ENCODE results near the gene ARHGEF10L. TPM values are rescaled to one million over a fixed set of nuclear protein-coding genes. Genes with fewer than 3 reads are reported as not detected.
A peak's percentile ranks its signal among the peaks of the same experiment; 100 is the strongest.

ARHGEF10L gene
- total RNA-seq, 1 donor from 2014 or later, result 89.8 TPM

DNA sequence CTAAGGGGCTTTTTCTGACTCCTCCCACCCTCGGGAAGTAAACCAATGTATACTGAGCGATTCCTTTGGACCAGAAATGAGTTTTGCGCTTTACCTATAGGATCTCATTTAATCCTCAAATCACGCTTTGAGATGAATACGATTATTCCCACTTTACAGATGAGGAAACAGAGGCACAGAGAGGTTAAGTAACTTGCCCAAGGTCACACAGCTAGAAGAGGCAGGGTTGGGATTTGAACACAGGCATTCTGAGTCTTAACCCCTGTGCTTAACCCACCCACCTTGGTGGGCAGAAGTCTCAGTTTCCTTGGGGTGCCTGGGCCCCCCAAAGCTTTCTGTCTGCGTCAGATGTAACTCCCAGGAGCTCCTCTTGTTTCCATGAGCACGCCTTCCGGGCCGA, 129.8 kb downstream of the ARHGEF10L start:
- Mint-ChIP-seq H3K36me3 (ENCODE audit: unreplicated experiment) (no peaks in the 10 kb centered on the region), H3K4me1 (ENCODE audit: low read depth, unreplicated experiment) (peaks cover 52% of the 10 kb centered on the region), H3K27ac (ENCODE audit: unreplicated experiment) (peak overlapping the region; percentile 96), H3K27me3 (ENCODE audit: unreplicated experiment) (peaks cover 22% of the 10 kb centered on the region), H3K4me3 (ENCODE audit: unreplicated experiment) (no peak overlapping the region), H3K9me3 (ENCODE audit: unreplicated experiment) (peaks cover 20% of the 10 kb centered on the region)
- TF ChIP-seq, protein P1, sequence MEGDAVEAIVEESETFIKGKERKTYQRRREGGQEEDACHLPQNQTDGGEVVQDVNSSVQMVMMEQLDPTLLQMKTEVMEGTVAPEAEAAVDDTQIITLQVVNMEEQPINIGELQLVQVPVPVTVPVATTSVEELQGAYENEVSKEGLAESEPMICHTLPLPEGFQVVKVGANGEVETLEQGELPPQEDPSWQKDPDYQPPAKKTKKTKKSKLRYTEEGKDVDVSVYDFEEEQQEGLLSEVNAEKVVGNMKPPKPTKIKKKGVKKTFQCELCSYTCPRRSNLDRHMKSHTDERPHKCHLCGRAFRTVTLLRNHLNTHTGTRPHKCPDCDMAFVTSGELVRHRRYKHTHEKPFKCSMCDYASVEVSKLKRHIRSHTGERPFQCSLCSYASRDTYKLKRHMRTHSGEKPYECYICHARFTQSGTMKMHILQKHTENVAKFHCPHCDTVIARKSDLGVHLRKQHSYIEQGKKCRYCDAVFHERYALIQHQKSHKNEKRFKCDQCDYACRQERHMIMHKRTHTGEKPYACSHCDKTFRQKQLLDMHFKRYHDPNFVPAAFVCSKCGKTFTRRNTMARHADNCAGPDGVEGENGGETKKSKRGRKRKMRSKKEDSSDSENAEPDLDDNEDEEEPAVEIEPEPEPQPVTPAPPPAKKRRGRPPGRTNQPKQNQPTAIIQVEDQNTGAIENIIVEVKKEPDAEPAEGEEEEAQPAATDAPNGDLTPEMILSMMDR (IDR thresholded peaks at IDR 0.05; ENCODE audit: partially characterized antibody, unreplicated experiment), result no peak
- no peak for DNase-seq

DNA sequence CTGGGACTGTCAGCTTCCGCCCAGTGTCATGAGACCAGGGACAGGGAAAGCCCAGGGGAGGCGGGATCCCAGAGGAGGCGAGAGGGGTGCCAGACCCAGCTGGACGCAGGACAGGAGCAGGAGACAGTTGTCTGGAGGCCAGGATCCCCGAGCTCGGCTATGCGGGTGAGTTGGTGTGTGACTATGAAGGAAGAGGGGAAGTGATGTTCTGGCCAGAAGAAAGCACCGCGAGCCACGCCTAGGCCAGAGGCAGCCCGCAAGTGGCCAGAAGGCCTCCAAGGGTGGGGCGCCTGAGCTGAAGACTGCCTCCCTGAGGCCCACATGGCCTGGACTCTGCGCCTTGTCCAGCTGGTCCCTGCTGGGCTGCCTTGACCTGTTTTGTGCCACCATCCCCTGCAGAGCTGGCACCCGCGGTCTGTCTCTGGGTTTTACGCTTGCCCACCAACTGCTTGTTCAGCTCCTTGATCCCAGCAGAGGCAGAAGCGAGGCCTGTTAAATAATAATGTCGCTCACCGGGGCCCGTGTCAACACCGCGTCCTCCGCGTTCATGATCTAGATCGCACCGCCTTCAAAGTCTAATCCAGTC, 130.5 kb downstream of the ARHGEF10L start:
- H3K4me1 Mint-ChIP-seq (ENCODE audit: low read depth, unreplicated experiment), result peaks cover 54% of the 10 kb centered on the region
- no peak for DNase-seq
- H3K36me3 Mint-ChIP-seq (ENCODE audit: unreplicated experiment), result no peaks in the 10 kb centered on the region
- peak overlapping the region; percentile 96 for H3K27ac Mint-ChIP-seq (ENCODE audit: unreplicated experiment)
- TF ChIP-seq, protein P1 (IDR thresholded peaks at IDR 0.05; ENCODE audit: partially characterized antibody, unreplicated experiment), result no peak
- H3K9me3 Mint-ChIP-seq (ENCODE audit: unreplicated experiment), result peaks cover 20% of the 10 kb centered on the region
- peak overlapping the region; percentile 61 for H3K4me3 Mint-ChIP-seq (ENCODE audit: unreplicated experiment)
- H3K27me3 Mint-ChIP-seq (ENCODE audit: unreplicated experiment), result peaks cover 22% of the 10 kb centered on the region

DNA sequence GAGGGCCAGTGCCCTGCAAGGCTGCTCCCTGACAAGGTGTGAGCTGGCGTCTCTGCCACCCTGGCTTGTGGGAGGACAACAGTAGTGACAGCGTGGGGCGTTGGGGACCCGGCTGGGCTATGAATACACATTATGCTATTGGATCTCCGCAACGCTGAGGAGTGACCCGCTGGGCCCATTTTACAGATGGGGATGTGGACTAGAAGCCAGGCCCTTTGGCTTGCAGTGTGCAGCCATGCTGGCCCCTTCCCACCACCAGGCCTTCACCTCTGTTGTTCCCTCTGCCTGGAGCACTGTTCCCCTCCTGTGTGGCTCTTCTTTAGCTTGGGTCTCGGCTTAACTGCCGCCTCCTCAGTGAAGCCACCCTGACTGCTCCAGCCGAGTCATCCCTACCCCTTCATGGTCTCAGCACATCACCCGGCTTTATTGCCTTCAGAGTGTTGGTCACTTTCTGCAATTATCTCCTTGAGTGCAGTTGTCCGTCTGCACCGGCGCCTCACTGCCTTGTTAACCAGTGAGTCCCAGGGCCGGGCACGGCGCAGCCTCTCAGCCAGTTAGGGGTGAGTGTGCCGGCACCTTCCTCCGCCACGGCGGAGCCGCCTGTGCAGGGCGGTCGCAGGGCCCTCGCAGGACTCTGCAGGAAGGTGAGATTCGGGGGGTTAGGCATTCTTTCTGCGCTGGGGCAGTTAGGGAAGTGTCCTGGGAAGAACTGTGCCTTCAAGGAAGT, 131.3 kb downstream of the ARHGEF10L start:
- TF ChIP-seq, protein P1 (IDR thresholded peaks at IDR 0.05; ENCODE audit: partially characterized antibody, unreplicated experiment), result no peak
- peak overlapping the region; percentile 70 for H3K4me3 Mint-ChIP-seq (ENCODE audit: unreplicated experiment)
- peak overlapping the region; percentile 96 for H3K27ac Mint-ChIP-seq (ENCODE audit: unreplicated experiment)
- peaks cover 24% of the 10 kb centered on the region for H3K9me3 Mint-ChIP-seq (ENCODE audit: unreplicated experiment)
- H3K36me3 Mint-ChIP-seq (ENCODE audit: unreplicated experiment), result no peaks in the 10 kb centered on the region
- H3K27me3 Mint-ChIP-seq (ENCODE audit: unreplicated experiment), result peaks cover 25% of the 10 kb centered on the region
- DNase-seq, result no peak
- H3K4me1 Mint-ChIP-seq (ENCODE audit: low read depth, unreplicated experiment), result peaks cover 56% of the 10 kb centered on the region

DNA sequence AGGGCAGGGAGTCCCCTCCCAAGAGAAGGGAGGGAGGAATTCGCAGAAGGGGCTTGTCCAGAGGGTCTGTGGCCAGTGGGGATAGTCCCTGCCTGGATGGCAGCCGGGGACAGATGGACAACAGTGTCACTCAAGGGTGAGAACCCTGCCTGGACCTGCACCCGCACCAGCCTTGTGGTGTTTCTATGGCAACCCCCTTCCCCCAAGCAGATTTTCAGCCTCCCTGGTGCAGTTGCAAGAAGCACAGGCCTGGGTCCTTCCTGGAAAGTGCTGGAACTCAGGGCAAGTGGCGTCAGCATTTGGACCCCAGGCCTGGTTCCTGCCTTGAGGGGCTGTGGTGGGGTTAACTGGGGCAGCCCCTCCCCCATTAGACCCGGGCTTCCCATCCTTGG, 131.8 kb downstream of the ARHGEF10L start:
- no peaks in the 10 kb centered on the region for H3K36me3 Mint-ChIP-seq (ENCODE audit: unreplicated experiment)
- peaks cover 30% of the 10 kb centered on the region for H3K9me3 Mint-ChIP-seq (ENCODE audit: unreplicated experiment)
- H3K4me1 Mint-ChIP-seq (ENCODE audit: low read depth, unreplicated experiment), result peaks cover 56% of the 10 kb centered on the region
- peak; percentile 66 for DNase-seq
- TF ChIP-seq, protein P1 (IDR thresholded peaks at IDR 0.05; ENCODE audit: partially characterized antibody, unreplicated experiment), result no peak
- H3K27ac Mint-ChIP-seq (ENCODE audit: unreplicated experiment), result peak overlapping the region; percentile 96
- peak overlapping the region; percentile 70 for H3K4me3 Mint-ChIP-seq (ENCODE audit: unreplicated experiment)
- H3K27me3 Mint-ChIP-seq (ENCODE audit: unreplicated experiment), result peaks cover 28% of the 10 kb centered on the region

DNA sequence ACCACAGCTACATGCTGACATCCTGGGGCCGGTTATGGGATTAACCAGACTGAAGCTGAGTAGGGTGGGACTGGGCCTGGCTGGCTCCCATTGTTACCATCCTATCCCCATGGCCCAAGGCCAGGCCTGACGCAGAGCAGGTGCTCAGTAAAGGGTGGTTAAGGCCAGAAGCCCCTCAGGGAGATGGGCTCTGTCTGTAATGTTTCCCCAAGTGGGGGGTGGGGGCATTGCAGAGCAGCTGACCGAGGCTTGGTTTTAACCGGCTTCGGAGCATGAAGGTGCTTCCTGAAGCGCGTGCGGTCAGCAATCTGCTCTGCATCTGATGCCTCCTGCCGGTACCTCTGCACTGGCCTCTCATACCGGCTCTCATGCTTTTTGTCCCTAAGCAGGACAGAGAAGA, 132.2 kb downstream of the ARHGEF10L start:
- H3K27ac Mint-ChIP-seq (ENCODE audit: unreplicated experiment), result peak overlapping the region; percentile 96

More for the DNA sequence above, 132.2 kb downstream of the ARHGEF10L start:
- TF ChIP-seq, protein P1 (IDR thresholded peaks at IDR 0.05; ENCODE audit: partially characterized antibody, unreplicated experiment), result peak; percentile 73
- H3K9me3 Mint-ChIP-seq (ENCODE audit: unreplicated experiment), result peaks cover 31% of the 10 kb centered on the region
- DNase-seq, result peak; percentile 73
- no peaks in the 10 kb centered on the region for H3K36me3 Mint-ChIP-seq (ENCODE audit: unreplicated experiment)
- H3K4me1 Mint-ChIP-seq (ENCODE audit: low read depth, unreplicated experiment), result peaks cover 56% of the 10 kb centered on the region
- H3K4me3 Mint-ChIP-seq (ENCODE audit: unreplicated experiment), result peak overlapping the region; percentile 70
- H3K27me3 Mint-ChIP-seq (ENCODE audit: unreplicated experiment), result peaks cover 28% of the 10 kb centered on the region

Data from glutamatergic neuron (in vitro differentiated cells).